SH-SY5Y (cell line): ENCODE data around the gene MGMT.

Experiments used
- GATA2 ChIP-seq: IDR thresholded peaks from 2 replicates; pipeline ENCODE4 v1.6.1; 2011; ENCODE audit warnings: mild to moderate bottlenecking, low read depth, low read length
- GATA3 ChIP-seq: IDR thresholded peaks from 2 replicates; pipeline ENCODE4 v1.6.1; 2011; ENCODE audit warnings: low read depth, mild to moderate bottlenecking, low read length, moderate library complexity

- TF ChIP-seq GATA3 (no peak), GATA2 (no peak)
Measured at GRCh38 chr10:129579228-129579627, 112.2 kb downstream of the MGMT start.
